Epithelial cell of proximal tubule (primary cell): Measurements from ENCODE around the gene MRAP. TPM values are rescaled to one million over a fixed set of nuclear protein-coding genes. Genes with fewer than 3 reads are reported as not detected.

Source experiments
- DNase-seq: peaks from one replicate; pipeline ENCODE4 v3.0.0-alpha.2; 2011; ENCODE audit warnings: low read depth
- H3K4me3 ChIP-seq: 2 replicates; pipeline ENCODE4 v1.5.1; 2011; ENCODE audit warnings: low read depth, mild to moderate bottlenecking, low read length
- CTCF ChIP-seq: conservative IDR thresholded peaks from 2 replicates; pipeline ENCODE4 v1.5.1; 2012; ENCODE audit warnings: low read depth, mild to moderate bottlenecking, low read length
- total RNA-seq: library from RNA; depleted of rRNA; stranded (reverse); fragments of >200 nt; gene quantifications from 2 replicates; pipeline ENCODE4 v1.2.3, GENCODE V29; 2015

The MRAP gene
- total RNA-seq, 1 donor from 2014 or later = not detected

- TF ChIP-seq CTCF = no peak
- no peak overlapping the region for H3K4me3 ChIP-seq
- no peak for DNase-seq
These were observed 50.1 kb downstream of the MRAP start for GRCh38 chr21:32348604-32349332.

- no peak overlapping the region for H3K4me3 ChIP-seq
- no peak for TF ChIP-seq CTCF
- DNase-seq = no peak
These were observed 50.8 kb downstream of the MRAP start for GRCh38 chr21:32349333-32349944.

DNA sequence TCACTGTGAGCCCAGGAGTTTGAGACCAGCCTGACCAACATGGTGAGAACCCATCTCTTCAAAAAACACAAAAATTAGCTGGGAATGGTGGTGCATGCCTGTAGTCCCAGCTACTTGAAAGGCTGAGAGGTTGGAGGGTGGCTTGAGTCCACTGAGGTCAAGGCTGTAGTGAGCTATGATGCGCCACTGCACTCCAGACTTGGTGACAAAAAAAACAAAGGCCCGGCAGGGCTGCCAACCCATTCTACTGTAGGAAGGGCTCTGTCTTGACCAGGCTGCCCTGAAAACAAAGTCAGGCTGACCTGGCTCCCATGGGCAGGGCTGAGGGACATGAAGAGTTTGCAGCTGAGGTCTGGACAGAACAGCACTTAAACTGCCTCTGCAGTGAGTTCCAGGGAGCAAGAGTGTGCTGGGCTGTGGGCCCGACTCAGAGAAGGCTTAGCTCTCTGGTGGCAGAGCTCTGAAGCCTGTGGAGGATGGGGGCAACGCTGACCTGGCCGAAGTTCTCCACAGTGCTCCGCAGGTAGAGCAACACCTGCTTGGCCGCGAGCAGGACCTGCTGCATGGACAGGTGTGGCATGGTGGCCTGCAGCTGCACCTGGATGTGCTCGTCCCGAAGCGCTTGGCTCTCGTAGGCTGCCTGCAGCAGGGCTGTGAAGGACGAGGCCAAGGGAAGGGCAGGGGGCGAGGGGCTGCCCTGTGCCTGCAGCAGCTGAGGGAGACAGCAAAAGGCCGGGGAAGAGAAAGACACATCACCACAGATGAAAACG is 51.7 kb downstream of the MRAP start:
- TF ChIP-seq CTCF = no peak
- no peak overlapping the region for H3K4me3 ChIP-seq
- DNase-seq = no peak

- no peak for TF ChIP-seq CTCF
- no peak overlapping the region for H3K4me3 ChIP-seq
- no peak for DNase-seq
These were observed 52.3 kb downstream of the MRAP start for GRCh38 chr21:32350981-32351380.

GRCh38 chr21:32351428-32351827 is 52.8 kb downstream of the MRAP start:
- no peak for TF ChIP-seq CTCF
- H3K4me3 ChIP-seq = no peak overlapping the region
- no peak for DNase-seq

GRCh38 chr21:32352526-32352925 is 53.9 kb downstream of the MRAP start:
- no peak for DNase-seq
- no peak for TF ChIP-seq CTCF
- no peak overlapping the region for H3K4me3 ChIP-seq
